ENCODE data around the gene IL16. TPM values are rescaled to one million over a fixed set of nuclear protein-coding genes. Genes with fewer than 3 reads are reported as not detected.

IL16 gene
- polyA plus RNA-seq, 1 donor: 8.1 TPM

GRCh38 chr15:81224232-81224631 is 27.6 kb downstream of the IL16 start:
- DNase-seq: no peak
- no CpG with 5 or more reads among the region's 1 CpG for WGBS (ENCODE audit: insufficient coverage, low lambda C conversion rate)

DNA sequence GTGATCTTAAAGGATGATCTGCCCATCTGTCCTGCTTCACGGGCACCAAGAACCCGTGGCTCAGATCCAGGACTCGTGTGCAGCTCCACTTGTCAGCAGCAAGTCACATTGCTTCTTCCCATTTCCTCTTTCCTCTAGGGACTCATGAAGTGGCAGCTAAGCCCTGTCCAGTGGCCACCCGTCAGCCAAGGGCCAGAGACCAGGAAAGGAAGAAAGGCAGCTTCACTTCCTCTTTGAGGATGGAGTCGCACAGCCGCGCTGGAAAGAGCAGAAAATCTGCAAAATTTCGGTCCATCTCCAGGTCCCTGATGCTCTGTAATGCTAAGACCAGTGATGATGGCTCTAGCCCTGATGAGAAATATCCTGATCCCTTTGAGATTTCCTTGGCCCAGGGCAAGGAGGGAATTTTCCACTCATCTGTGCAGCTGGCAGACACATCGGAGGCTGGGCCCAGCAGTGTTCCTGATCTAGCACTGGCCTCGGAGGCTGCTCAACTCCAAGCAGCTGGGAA is 28.5 kb downstream of the IL16 start:
- H3K9me3 ChIP-seq (ENCODE audit: control insufficient read depth, low read depth, low read length): no peaks in the 10 kb centered on the region
- H3K27ac ChIP-seq (ENCODE audit: low read length): no peak overlapping the region
- no peaks in the 10 kb centered on the region for H3K4me1 ChIP-seq (ENCODE audit: control insufficient read depth, insufficient read depth, low read length)
- no peaks in the 10 kb centered on the region for H3K27me3 ChIP-seq (ENCODE audit: control insufficient read depth, insufficient read depth, low read length)
- WGBS (ENCODE audit: insufficient coverage, low lambda C conversion rate): no CpG with 5 or more reads among the region's 10 CpGs
- no peak overlapping the region for H3K4me3 ChIP-seq (ENCODE audit: low read length)
- H3K36me3 ChIP-seq (ENCODE audit: control insufficient read depth, insufficient read depth, low read length): no peaks in the 10 kb centered on the region
- DNase-seq: no peak

More at GRCh38 chr15:81224232-81224631, 27.6 kb downstream of the IL16 start:
- Histone ChIP-seq H3K36me3 (ENCODE audit: control insufficient read depth, insufficient read depth, low read length) (no peaks in the 10 kb centered on the region), H3K4me3 (ENCODE audit: low read length) (no peak overlapping the region), H3K27me3 (ENCODE audit: control insufficient read depth, insufficient read depth, low read length) (no peaks in the 10 kb centered on the region), H3K9me3 (ENCODE audit: control insufficient read depth, low read depth, low read length) (no peaks in the 10 kb centered on the region), H3K4me1 (ENCODE audit: control insufficient read depth, insufficient read depth, low read length) (no peaks in the 10 kb centered on the region), H3K27ac (ENCODE audit: low read length) (no peak overlapping the region)

- DNase-seq: no peak
- peaks cover 2% of the 10 kb centered on the region for H3K27me3 ChIP-seq (ENCODE audit: control insufficient read depth, insufficient read depth, low read length)
- no peaks in the 10 kb centered on the region for H3K36me3 ChIP-seq (ENCODE audit: control insufficient read depth, insufficient read depth, low read length)
- no peak overlapping the region for H3K4me3 ChIP-seq (ENCODE audit: low read length)
- H3K4me1 ChIP-seq (ENCODE audit: control insufficient read depth, insufficient read depth, low read length): no peaks in the 10 kb centered on the region
- H3K27ac ChIP-seq (ENCODE audit: low read length): no peak overlapping the region
- H3K9me3 ChIP-seq (ENCODE audit: control insufficient read depth, low read depth, low read length): no peaks in the 10 kb centered on the region
- WGBS (ENCODE audit: insufficient coverage, low lambda C conversion rate): 60% methylated on average over 2 of the region's 5 CpGs
Observed at GRCh38 chr15:81227716-81228115, 31.0 kb downstream of the IL16 start.

DNA sequence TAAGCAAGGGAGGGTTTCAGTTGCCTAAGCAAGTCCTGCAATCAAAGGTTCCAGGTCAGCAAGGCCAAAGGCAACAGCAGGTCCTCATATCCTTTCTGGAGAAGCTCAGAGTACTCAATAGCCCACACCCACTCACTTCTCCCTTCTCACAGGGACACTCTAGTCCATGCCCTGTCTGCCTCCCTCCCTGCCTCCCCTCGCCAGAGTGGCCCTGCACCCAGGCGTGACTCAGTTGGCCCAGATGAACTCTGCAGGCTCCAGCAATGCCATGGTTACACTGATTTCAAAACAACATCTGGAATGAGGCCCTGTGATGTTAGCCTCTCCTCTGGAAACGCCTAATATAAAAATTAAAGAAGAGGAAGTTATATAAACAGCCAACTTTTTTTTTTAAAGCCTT is 32.9 kb downstream of the IL16 start:
- Histone ChIP-seq H3K9me3 (ENCODE audit: control insufficient read depth, low read depth, low read length) (no peaks in the 10 kb centered on the region), H3K4me1 (ENCODE audit: control insufficient read depth, insufficient read depth, low read length) (no peaks in the 10 kb centered on the region), H3K36me3 (ENCODE audit: control insufficient read depth, insufficient read depth, low read length) (no peaks in the 10 kb centered on the region), H3K27ac (ENCODE audit: low read length) (no peak overlapping the region), H3K27me3 (ENCODE audit: control insufficient read depth, insufficient read depth, low read length) (peaks cover 2% of the 10 kb centered on the region), H3K4me3 (ENCODE audit: low read length) (no peak overlapping the region)
- no CpG with 5 or more reads among the region's 3 CpGs for WGBS (ENCODE audit: insufficient coverage, low lambda C conversion rate)
- no peak for DNase-seq

DNA sequence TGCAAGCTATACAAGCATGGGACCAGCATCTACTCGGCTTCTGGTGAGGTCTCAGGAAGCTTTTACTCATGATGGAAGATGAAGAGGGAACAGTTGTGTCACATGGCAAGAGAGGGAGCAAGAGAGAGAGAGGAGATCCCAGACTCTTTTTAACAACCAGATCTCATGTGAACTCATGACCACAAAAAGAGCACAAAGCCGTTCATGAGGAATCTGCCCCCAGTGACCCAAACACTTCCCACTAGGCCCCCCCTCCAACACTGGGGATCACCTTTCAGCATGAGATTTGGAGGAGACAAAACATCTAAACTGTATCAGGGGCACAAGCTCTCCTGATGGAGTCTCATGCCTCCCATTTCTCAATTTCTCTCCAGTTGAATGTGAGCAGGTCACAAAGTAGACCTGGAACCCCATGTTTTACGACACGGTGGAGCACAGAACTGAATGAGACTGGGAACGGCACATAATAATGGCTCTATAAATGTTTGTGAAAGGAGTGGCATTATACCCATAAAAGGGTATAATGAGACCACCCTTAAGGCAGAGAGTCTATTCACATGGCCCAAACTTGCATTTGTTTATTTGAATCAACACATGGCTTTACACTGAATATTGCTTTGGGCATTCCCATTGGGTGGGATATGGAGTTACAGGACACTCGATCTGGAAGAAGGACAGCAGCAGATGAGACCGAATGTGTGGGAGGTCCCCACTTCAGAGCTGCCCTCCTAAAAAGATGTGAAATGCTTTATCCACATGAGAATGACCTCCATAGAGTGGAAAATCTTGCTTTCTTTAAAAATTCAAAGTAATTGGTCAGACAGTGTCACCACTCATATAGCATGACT is 38.8 kb downstream of the IL16 start:
- Histone ChIP-seq H3K36me3 (ENCODE audit: control insufficient read depth, insufficient read depth, low read length) (no peaks in the 10 kb centered on the region), H3K4me3 (ENCODE audit: low read length) (no peak overlapping the region), H3K9me3 (ENCODE audit: control insufficient read depth, low read depth, low read length) (no peaks in the 10 kb centered on the region), H3K27ac (ENCODE audit: low read length) (no peak overlapping the region), H3K27me3 (ENCODE audit: control insufficient read depth, insufficient read depth, low read length) (peaks cover 2% of the 10 kb centered on the region), H3K4me1 (ENCODE audit: control insufficient read depth, insufficient read depth, low read length) (no peaks in the 10 kb centered on the region)
- DNase-seq: no peak
- 100% methylated on average over 1 of the region's 7 CpGs for WGBS (ENCODE audit: insufficient coverage, low lambda C conversion rate)

DNA sequence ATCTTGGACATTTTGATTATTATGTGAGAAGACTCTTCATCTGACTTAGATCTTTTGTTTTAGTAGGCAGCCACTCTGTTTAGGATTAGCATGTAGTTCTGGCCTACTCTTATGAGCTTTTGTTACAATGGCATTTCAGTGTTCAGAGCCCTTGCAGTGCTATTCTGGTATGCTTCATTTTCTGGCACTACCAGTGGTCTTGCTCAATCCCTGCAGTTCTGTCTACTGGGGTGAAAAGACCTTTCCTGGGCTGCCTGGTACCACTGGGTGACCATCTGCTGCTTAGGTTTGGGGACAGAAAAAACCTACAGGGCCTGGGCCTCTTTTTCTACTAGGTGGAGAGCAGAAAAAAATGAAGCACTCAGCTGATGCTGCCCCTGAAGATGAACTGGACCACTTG is 42.5 kb downstream of the IL16 start:
- DNase-seq: no peak
- Histone ChIP-seq H3K4me3 (ENCODE audit: low read length) (no peak overlapping the region), H3K4me1 (ENCODE audit: control insufficient read depth, insufficient read depth, low read length) (no peaks in the 10 kb centered on the region), H3K36me3 (ENCODE audit: control insufficient read depth, insufficient read depth, low read length) (no peaks in the 10 kb centered on the region), H3K27ac (ENCODE audit: low read length) (no peak overlapping the region), H3K27me3 (ENCODE audit: control insufficient read depth, insufficient read depth, low read length) (no peaks in the 10 kb centered on the region), H3K9me3 (ENCODE audit: control insufficient read depth, low read depth, low read length) (no peaks in the 10 kb centered on the region)

DNA sequence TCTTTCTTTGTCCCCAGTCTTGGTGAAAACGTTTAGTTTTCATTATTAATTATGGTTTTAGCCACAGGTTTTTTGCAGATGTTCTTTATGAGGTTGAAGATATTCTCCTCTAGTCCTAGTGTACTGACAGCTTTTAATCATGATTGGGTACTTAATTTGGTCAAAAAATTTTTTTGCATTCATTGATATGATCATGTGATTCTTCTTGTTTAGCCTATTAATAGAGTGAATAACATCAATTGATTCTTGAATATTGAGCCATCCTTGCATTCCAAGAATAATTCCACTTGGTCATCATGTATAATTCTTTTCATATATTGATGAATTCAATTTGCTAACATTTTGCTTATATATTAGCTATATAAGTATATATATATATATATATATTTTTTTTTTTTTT is 46.1 kb downstream of the IL16 start:
- Histone ChIP-seq H3K27ac (ENCODE audit: low read length) (no peak overlapping the region), H3K9me3 (ENCODE audit: control insufficient read depth, low read depth, low read length) (no peaks in the 10 kb centered on the region), H3K27me3 (ENCODE audit: control insufficient read depth, insufficient read depth, low read length) (no peaks in the 10 kb centered on the region), H3K4me1 (ENCODE audit: control insufficient read depth, insufficient read depth, low read length) (no peaks in the 10 kb centered on the region), H3K36me3 (ENCODE audit: control insufficient read depth, insufficient read depth, low read length) (no peaks in the 10 kb centered on the region), H3K4me3 (ENCODE audit: low read length) (no peak overlapping the region)
- no peak for DNase-seq
- WGBS (ENCODE audit: insufficient coverage, low lambda C conversion rate): no CpG with 5 or more reads among the region's 1 CpG

- Histone ChIP-seq H3K9me3 (ENCODE audit: control insufficient read depth, low read depth, low read length) (no peaks in the 10 kb centered on the region), H3K27me3 (ENCODE audit: control insufficient read depth, insufficient read depth, low read length) (no peaks in the 10 kb centered on the region), H3K36me3 (ENCODE audit: control insufficient read depth, insufficient read depth, low read length) (no peaks in the 10 kb centered on the region), H3K27ac (ENCODE audit: low read length) (no peak overlapping the region), H3K4me3 (ENCODE audit: low read length) (no peak overlapping the region), H3K4me1 (ENCODE audit: control insufficient read depth, insufficient read depth, low read length) (no peaks in the 10 kb centered on the region)
- WGBS (ENCODE audit: insufficient coverage, low lambda C conversion rate): 90% methylated on average over 1 of the region's 1 CpG
- DNase-seq: no peak
Observed at GRCh38 chr15:81244306-81244705, 47.6 kb downstream of the IL16 start.

- H3K9me3 ChIP-seq (ENCODE audit: control insufficient read depth, low read depth, low read length): no peaks in the 10 kb centered on the region
- no peak overlapping the region for H3K4me3 ChIP-seq (ENCODE audit: low read length)
- H3K27ac ChIP-seq (ENCODE audit: low read length): no peak overlapping the region
- 100% methylated on average over 1 of the region's 2 CpGs for WGBS (ENCODE audit: insufficient coverage, low lambda C conversion rate)
- no peak for DNase-seq
- peaks cover 6% of the 10 kb centered on the region for H3K27me3 ChIP-seq (ENCODE audit: control insufficient read depth, insufficient read depth, low read length)
- no peaks in the 10 kb centered on the region for H3K36me3 ChIP-seq (ENCODE audit: control insufficient read depth, insufficient read depth, low read length)
- no peaks in the 10 kb centered on the region for H3K4me1 ChIP-seq (ENCODE audit: control insufficient read depth, insufficient read depth, low read length)
Observed at GRCh38 chr15:81253846-81254245, 57.2 kb downstream of the IL16 start.

GRCh38 chr15:81254277-81254915 is 57.7 kb downstream of the IL16 start:
- no CpG with 5 or more reads among the region's 5 CpGs for WGBS (ENCODE audit: insufficient coverage, low lambda C conversion rate)
- Histone ChIP-seq H3K27ac (ENCODE audit: low read length) (no peak overlapping the region), H3K27me3 (ENCODE audit: control insufficient read depth, insufficient read depth, low read length) (peaks cover 6% of the 10 kb centered on the region), H3K36me3 (ENCODE audit: control insufficient read depth, insufficient read depth, low read length) (no peaks in the 10 kb centered on the region), H3K9me3 (ENCODE audit: control insufficient read depth, low read depth, low read length) (no peaks in the 10 kb centered on the region), H3K4me1 (ENCODE audit: control insufficient read depth, insufficient read depth, low read length) (no peaks in the 10 kb centered on the region), H3K4me3 (ENCODE audit: low read length) (no peak overlapping the region)
- no peak for DNase-seq

Data from large intestine (tissue), 3 donors.